HCT116 (cell line): ENCODE data around the gene DRAM1.

Source experiments
- EZH2 ChIP-seq: fragments of 200-600 bp; sonication (generic); IDR thresholded peaks from 2 replicates; pipeline ENCODE4 v1.6.1; 2017; ENCODE audit warnings: antibody characterized with exemption, mixed run types
- POLR2AphosphoS5 ChIP-seq: IDR thresholded peaks from 2 replicates; pipeline ENCODE4 v1.6.1; 2011; ENCODE audit warnings: mild to moderate bottlenecking, low read depth, low read length, moderate library complexity
- ZFX ChIP-seq: fragments of 450-650 bp; IDR thresholded peaks from 2 replicates; pipeline ENCODE4 v1.6.1; 2017
- TF ChIP-seq, protein P1 (sequence below), 3 experiments: fragments of 200-600 bp in 1 of 3; sonication (generic) in 1 of 3; IDR thresholded peaks in 2 of 3; conservative IDR thresholded peaks in 1 of 3; 2 replicates each; pipeline ENCODE4 v1.5.1; 2012 to 2017; ENCODE audit warnings: low read depth in 2 of 3, low read length in 2 of 3, antibody characterized with exemption in 1 of 3, borderline replicate concordance in 1 of 3, control low read depth in 1 of 3, mild to moderate bottlenecking in 1 of 3, mixed read lengths in 1 of 3, mixed run types in 1 of 3, moderate library complexity in 1 of 3; ENCODE audit not compliant: insufficient read depth in 1 of 3

- TF ChIP-seq ZFX (no peak), EZH2 (no peak), POLR2AphosphoS5 (no peak)
- TF ChIP-seq, protein P1, sequence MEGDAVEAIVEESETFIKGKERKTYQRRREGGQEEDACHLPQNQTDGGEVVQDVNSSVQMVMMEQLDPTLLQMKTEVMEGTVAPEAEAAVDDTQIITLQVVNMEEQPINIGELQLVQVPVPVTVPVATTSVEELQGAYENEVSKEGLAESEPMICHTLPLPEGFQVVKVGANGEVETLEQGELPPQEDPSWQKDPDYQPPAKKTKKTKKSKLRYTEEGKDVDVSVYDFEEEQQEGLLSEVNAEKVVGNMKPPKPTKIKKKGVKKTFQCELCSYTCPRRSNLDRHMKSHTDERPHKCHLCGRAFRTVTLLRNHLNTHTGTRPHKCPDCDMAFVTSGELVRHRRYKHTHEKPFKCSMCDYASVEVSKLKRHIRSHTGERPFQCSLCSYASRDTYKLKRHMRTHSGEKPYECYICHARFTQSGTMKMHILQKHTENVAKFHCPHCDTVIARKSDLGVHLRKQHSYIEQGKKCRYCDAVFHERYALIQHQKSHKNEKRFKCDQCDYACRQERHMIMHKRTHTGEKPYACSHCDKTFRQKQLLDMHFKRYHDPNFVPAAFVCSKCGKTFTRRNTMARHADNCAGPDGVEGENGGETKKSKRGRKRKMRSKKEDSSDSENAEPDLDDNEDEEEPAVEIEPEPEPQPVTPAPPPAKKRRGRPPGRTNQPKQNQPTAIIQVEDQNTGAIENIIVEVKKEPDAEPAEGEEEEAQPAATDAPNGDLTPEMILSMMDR (IDR thresholded peaks at IDR 0.05 in 2 of 3, conservative IDR thresholded peaks at IDR 0.05 in 1 of 3; ENCODE audit: borderline replicate concordance in 1 of 3, insufficient read depth in 1 of 3, low read depth in 2 of 3, low read length in 2 of 3) = no peak
Observed at GRCh38 chr12:101857043-101857558, 20.3 kb upstream of the DRAM1 start.
